WI38 (cell line): Measurements from ENCODE around the gene CDX1.

Source experiments
- H3K4me3 ChIP-seq: 2 replicates; pipeline ENCODE4 v1.5.1; 2011; ENCODE audit warnings: low read depth, mild to moderate bottlenecking, control low read depth, low read length
- TF ChIP-seq, protein P1 (sequence below): IDR thresholded peaks from 2 replicates; pipeline ENCODE4 v1.5.1; 2012; ENCODE audit warnings: low read depth, mild to moderate bottlenecking, control low read depth, low read length

Gene CDX1

DNA sequence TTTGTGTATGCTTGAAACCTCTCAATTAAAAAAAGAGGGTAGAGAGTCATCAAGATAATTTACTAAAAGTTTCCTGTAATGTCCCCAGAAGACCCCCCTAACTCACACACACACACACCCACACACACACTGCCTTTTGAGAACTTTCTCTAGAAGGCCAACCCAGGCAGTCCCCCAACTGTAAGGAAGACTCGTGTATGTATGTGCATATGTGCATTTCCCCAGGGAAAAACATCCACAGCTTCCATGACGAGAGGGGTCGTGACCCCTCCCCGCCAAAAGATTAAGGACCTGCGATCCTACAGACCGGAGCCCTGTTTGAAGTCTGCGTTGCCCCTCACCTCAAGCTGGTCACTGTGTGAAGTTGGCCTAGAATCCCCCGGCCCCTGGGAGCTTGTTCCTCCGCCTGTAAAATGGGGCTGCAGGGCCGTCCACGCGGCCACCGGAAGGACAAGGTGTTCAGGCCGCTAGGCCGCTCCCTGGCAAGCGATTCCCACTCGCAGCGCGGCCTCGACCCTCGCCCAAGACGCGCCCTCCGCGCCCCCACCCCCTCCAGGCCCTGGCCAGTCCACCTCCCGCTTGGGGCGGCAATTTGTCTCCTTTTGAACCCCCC, 435 bp upstream of the CDX1 start:
- TF ChIP-seq, protein P1, sequence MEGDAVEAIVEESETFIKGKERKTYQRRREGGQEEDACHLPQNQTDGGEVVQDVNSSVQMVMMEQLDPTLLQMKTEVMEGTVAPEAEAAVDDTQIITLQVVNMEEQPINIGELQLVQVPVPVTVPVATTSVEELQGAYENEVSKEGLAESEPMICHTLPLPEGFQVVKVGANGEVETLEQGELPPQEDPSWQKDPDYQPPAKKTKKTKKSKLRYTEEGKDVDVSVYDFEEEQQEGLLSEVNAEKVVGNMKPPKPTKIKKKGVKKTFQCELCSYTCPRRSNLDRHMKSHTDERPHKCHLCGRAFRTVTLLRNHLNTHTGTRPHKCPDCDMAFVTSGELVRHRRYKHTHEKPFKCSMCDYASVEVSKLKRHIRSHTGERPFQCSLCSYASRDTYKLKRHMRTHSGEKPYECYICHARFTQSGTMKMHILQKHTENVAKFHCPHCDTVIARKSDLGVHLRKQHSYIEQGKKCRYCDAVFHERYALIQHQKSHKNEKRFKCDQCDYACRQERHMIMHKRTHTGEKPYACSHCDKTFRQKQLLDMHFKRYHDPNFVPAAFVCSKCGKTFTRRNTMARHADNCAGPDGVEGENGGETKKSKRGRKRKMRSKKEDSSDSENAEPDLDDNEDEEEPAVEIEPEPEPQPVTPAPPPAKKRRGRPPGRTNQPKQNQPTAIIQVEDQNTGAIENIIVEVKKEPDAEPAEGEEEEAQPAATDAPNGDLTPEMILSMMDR, result no peak
- no peak overlapping the region for H3K4me3 ChIP-seq

DNA sequence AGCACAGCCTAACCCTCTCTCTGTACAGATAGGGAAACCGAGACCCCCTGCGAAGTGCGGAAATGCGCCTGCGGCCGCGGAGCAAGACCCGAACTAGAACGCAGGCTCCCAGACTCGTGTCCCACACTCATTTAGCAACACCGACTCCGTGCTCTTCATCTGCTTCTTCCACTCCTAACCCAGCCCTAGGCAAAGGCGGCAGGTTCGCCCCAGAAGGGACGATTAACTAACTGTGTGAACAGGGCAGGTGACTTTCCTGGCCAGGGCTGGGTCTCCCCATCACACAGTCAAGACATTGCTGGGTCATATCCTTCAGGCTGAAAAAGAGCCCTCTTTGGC, 903 bp downstream of the CDX1 start:
- H3K4me3 ChIP-seq, result no peak overlapping the region
- TF ChIP-seq, protein P1, result no peak

DNA sequence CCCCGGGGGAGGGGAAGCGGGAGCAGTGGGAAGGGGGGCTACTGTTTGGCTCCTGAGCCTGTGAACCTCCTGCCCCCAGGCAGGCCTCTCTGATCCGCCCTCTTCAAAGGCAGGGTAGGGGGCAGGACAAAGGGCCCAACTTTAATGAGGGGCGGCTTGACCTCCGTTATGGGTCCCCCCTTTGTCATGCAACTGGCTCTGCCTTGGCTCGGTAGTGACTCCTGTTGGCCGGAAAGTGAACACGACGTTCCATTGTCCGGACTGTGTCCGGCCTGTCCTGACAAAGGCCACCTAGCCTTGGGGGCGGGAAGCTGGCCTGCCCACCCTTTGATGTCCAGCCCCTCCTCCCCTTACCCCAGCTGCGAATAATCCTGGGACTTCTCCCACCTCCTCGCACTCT, 1.3 kb downstream of the CDX1 start:
- TF ChIP-seq, protein P1, result no peak

DNA sequence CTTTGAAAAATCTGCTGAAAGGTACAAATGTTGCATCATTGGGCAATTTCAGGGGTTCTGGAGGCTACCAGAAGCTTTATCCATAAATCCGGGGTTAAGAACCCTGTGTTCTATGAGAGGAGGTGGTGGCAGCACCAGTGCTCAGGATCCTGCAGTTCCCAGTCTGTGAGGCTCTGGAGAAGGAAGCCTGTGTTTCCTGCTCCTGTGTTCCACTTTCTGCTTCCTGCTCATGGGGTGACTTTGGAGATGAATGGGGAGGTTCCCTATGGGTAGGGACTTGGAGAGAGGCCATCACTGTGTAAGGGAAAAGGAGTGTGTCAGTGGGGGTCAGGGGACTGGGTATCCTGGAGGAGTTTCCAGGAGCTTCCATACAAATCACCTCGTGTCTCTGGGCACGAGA, 2.3 kb downstream of the CDX1 start:
- TF ChIP-seq, protein P1, result no peak
- H3K4me3 ChIP-seq, result no peak overlapping the region

More for the DNA sequence above, 1.3 kb downstream of the CDX1 start:
- H3K4me3 ChIP-seq, result no peak overlapping the region

DNA sequence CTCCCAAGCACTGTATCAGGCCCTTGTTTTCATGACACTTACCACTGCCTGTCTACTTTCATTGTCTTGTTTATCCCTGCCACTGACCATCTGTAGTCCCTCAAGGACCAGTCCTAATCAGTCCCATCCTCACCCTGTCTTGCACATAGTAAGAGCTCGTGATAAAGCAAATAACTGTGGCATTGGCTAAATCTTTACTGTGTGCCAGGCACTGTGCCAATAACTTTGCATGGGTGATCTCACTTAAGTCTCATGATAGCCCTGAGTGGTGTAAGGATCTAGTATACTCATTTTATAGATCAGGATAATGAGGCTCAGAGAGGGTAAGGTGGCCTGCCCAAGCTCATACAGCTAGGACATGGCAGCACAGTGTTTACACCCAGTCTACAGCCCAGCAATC, 5.6 kb downstream of the CDX1 start:
- no peak overlapping the region for H3K4me3 ChIP-seq
- TF ChIP-seq, protein P1, result no peak

DNA sequence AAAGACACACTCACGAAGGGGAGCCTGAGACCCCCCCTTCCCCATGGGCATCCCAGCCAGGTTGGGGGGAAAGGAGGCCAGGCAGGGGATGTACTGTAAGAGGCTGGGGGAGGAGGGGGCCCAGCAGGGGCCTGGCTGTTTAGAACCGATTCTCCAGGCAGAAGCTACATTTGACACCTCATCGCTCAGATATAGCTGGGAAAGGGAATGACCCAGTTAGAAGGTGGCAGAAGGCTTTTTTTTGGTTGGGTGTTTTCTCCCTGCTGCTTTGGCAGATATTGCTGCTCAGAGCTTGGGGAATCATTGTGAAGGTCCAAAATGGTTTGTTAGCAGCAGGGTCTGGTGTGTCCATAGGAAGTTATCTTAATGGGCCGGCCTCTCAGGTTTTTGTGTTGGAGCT, 6.0 kb downstream of the CDX1 start:
- H3K4me3 ChIP-seq, result no peak overlapping the region
- TF ChIP-seq, protein P1, result no peak

DNA sequence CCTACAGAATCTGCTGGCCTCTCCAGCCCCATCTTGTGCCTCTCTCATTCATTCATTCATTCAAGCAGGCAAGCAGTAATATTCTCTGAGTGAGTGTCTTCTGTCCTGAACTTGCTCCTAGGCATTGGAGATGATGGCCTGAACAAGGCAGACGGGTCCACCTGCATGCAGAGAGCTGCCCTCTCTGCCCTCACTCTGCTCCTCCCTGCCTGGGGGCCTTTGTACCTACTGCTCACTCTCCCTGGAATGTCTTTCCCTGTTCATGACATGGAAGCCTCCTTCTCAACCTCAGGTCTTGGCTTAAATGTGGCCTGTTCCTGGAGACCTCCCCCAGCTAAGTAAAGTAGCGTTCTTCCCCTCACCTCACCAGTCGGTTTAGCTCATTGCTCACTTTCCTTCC, 6.6 kb downstream of the CDX1 start:
- TF ChIP-seq, protein P1, result no peak
- no peak overlapping the region for H3K4me3 ChIP-seq
